GM21717 (cell line): ENCODE data around the gene UROC1.

Source experiments
- ATAC-seq: cut with Tn5 transposase; IDR thresholded peaks from one replicate; pipeline ENCODE4 v1.9.1; 2021; ENCODE audit warnings: mild to moderate bottlenecking, moderate library complexity; ENCODE audit not compliant: unreplicated experiment

UROC1 gene

DNA sequence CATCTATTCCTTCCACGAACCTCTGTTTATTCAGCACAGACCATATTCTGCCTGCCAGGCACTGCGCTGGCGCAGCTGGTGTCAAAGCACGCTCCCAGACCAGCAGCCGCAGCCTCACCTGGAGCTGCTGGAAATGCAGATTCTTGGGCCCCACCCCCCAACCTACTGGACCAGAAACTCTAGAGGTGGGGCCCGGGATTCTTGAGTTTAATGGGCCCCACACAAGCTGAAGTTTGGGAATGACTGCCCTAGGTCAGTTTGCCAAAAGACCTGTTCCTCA is 13.4 kb upstream of the UROC1 start:
- ATAC-seq, result no peak

- no peak for ATAC-seq
These were observed 12.8 kb upstream of the UROC1 start for GRCh38 chr3:126530171-126531050.

- no peak for ATAC-seq
These were observed 12.1 kb upstream of the UROC1 start for GRCh38 chr3:126529585-126530170.

DNA sequence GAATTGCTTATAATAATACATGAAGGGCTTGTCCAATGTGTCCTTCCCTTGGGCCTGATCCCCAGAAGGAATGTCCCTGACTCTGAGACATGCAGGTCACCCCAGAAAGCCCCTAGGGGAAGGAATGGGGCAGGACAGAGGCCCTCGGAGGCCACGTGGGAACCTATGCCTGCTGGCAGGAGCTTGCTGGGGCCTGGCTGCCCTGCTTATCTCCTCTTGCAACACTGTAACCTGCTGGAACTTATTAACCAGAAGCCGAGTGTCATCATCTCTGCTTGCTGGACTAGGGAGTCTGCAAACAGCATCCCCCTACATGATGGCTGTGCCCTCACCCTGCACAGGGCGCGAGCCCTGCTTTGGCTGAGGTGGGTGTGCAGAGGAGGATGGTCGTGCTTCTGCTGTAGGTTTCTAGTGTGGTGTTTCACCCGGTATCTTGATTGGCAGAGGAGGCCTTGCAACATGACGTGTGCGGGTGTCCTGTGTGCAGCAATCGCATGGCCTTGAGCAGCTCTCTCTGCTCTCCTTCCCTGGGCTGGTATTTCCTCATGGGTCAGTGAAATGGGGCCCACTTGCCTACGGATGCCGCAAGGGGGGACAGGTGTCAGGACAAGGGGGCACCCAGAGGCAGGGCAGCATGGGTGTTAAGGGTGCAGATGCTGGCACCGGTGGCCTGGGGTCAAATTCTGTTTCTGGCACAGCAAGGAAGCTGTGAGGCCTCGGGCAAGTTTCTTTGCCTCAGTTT is 11.4 kb upstream of the UROC1 start:
- no peak for ATAC-seq

GRCh38 chr3:126528419-126528799 is 10.8 kb upstream of the UROC1 start:
- no peak for ATAC-seq

DNA sequence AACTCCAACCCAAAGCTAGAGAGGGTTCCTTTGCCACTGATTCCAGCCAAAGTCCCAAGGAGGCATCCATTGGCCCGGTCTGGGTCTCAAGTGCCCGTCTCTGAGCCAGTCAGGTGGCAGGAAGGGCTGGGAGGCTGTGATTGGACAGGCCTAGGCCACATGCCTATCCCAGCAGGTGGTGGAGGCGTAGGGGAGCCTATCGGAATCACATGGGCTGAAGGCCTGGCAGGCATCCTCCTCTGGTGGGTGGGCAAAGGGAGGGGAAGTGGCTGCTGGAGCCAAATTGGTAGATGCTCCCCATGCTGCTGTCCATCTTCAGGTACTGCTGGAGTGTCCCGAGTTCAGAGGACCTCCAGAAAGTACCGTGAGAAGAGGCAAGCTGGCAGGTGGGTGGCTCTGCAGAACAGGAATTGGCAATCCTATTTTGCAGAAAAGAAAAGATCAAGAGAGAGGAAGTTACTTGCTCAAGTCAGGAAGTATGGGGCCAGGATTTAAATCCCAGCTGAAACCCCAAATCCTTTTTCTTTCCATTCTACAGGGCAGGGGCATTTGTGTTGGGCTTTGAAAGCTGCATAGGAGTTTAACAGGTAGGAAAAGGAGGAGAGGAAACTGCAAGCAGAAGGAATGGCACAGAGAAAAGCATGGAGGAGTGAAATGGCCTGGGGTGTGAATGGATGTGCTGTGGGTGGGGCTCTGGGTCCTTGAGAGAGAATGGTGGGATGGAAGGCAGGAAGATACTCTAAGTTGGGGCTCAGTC is 10.1 kb upstream of the UROC1 start:
- no peak for ATAC-seq

GRCh38 chr3:126527006-126527405 is 9.4 kb upstream of the UROC1 start:
- ATAC-seq, result no peak

- ATAC-seq, result no peak
These were observed 9.1 kb upstream of the UROC1 start for GRCh38 chr3:126526668-126527005.

DNA sequence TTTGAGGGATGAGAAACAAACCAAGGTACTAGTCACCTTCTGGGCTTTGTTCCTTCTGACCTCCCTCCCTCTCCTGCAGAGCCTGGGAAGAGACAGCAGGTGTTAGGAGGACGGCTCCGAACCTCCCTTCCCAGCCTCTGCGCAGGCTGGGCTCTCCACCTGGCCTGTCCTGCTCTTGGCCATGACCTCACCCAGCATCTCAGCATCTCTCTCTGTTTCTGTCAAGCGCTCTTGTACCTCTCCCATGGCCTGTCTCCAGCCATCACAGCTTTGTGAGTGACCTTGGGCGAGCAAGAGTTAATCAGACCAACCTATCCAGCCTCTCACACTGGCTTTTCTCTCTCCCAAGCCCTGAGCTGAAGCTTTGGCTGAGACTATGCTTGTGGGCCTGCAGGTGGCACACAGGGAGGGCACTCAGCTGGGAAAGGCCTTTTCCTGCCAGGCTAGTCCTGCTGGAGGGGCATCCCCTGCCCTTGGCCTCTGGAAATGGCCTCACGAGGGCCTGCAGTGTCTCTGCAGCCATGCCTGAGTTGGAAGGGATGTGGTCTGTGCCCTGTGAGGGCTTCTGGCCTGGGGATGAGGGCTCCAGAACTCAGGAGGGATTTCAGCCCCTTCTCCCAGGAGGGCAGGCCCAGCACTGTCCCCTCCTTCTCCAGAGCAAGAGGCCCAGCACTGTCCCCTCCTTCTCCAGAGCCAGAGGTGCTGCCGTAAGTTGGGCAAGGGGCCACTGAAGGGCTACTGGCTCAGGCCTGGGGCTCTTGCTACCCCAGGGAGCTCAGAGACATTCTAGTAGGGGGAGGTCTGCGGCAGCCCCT is 8.5 kb upstream of the UROC1 start:
- ATAC-seq, result no peak

- ATAC-seq, result no peak
These were observed 7.7 kb upstream of the UROC1 start for GRCh38 chr3:126525091-126525852.

GRCh38 chr3:126524429-126524988 is 6.9 kb upstream of the UROC1 start:
- ATAC-seq, result no peak

GRCh38 chr3:126523745-126524428 is 6.3 kb upstream of the UROC1 start, which contains the start of gene CHST13:
Gene CHST13, plus strand, starts transcription at chr3:126524155. Its CDS starts 178 bp downstream, at chr3:126524333.
- no peak for ATAC-seq

GRCh38 chr3:126522363-126522788 is 4.8 kb upstream of the UROC1 start:
- ATAC-seq, result no peak

- ATAC-seq, result no peak
These were observed 3.7 kb upstream of the UROC1 start for GRCh38 chr3:126521122-126521891.

GRCh38 chr3:126519506-126520455 is 2.2 kb upstream of the UROC1 start:
- no peak for ATAC-seq

DNA sequence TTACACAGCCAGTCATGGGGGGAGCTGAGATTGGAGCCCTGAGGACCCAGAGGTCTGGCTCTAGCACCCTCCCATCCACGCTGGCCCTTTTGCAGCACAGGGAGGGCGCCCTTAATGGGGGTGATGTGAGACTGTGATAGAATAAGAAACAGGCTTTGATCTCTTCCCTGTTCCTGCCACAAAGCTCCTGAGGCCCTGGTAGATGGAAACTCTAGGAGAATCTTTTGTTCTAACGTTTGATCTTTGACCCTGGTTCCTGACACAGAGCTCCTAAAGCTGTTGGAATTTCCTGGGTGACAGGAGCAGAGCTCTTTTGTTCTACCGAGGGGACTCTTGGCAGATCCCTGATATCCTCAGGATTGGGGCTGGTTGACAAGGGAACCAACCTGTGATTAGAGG is 1.2 kb upstream of the UROC1 start:
- no peak for ATAC-seq
